HepG2 (cell line): ENCODE results near the gene COPS9. TPM values are rescaled to one million over a fixed set of nuclear protein-coding genes. Genes with fewer than 3 reads are reported as not detected.

Experiments
- ATAC-seq: fragments of 200-7000 bp; cut with Tn5 transposase; 3 replicates; pipeline ENCODE4 v1.9.1; 2020; ENCODE audit warnings: mild to moderate bottlenecking, moderate library complexity
- BruUV-seq: library from RNA; stranded (reverse); fragments of 400-500 nt; replicated peaks from 2 replicates; lab custom pipeline; 2021; lab: Mats Ljungman, UMichigan
- CTCF ChIA-PET: fragments of 300-600 bp; formaldehyde crosslinking; extraction: SDS; loops from one replicate; lab custom pipeline; 2021; ENCODE audit warnings: low total read pairs, inconsistent platforms, low intra/inter-chr PET ratio; lab: Yijun Ruan, JAX
- POLR2A ChIA-PET: fragments of 350-600 bp; sonication (Branson Sonifier 250); formaldehyde crosslinking; loops from one replicate; lab custom pipeline; 2020; ENCODE audit warnings: antibody characterized with exemption, inconsistent platforms; lab: Yijun Ruan, JAX
- DNase-seq: peaks from one replicate; pipeline ENCODE4 v3.0.0-alpha.2; 2015; ENCODE audit warnings: low spot score
- FAIRE-seq: peaks from 3 replicates; lab custom pipeline; 2011; peaks lifted over from hg19 to GRCh38; lab: Jason Lieb, UNC
- H2AFZ ChIP-seq: one replicate; pipeline ENCODE4 v1.6.1; 2011; ENCODE audit warnings: low read length, inconsistent platforms
- H3K27ac ChIP-seq: fragments of 300-600 bp; 3 replicates; pipeline ENCODE4 v1.8.0; 2011; ENCODE audit warnings: mixed run types, mild to moderate bottlenecking, mixed read lengths, low read length, inconsistent platforms; ENCODE audit not compliant: insufficient read depth; ENCODE audit errors: extremely low read length
- H3K27me3 ChIP-seq, 2 experiments: fragments of 200-600 bp in 1 of 2; 2 replicates in 1 of 2; 3 replicates in 1 of 2; pipeline versions ENCODE4 v1.6.0 to v1.8.0; 2011; ENCODE audit warnings: low read length in 2 of 2, mild to moderate bottlenecking in 2 of 2, moderate library complexity in 2 of 2, inconsistent platforms in 1 of 2; ENCODE audit not compliant: insufficient read depth in 2 of 2, control insufficient read depth in 1 of 2
- H3K36me3 ChIP-seq, 2 experiments: fragments of 200-600 bp in 1 of 2; replicated peaks in 1 of 2; 2 replicates in 1 of 2; 3 replicates in 1 of 2; pipeline versions ENCODE4 v1.5.1 to v1.8.0; 2011; ENCODE audit warnings: low read length in 2 of 2, inconsistent platforms in 1 of 2; ENCODE audit not compliant: insufficient read depth in 2 of 2, control insufficient read depth in 1 of 2
- H3K4me1 ChIP-seq: 2 replicates; pipeline ENCODE4 v1.5.1; 2012; ENCODE audit warnings: low read length, inconsistent platforms; ENCODE audit not compliant: insufficient read depth
- H3K4me2 ChIP-seq: 2 replicates; pipeline ENCODE4 v1.6.0; 2011; ENCODE audit warnings: low read depth, low read length, inconsistent platforms
- H3K4me3 ChIP-seq, 3 experiments: fragments of 200-600 bp in 1 of 3; sonication (generic), shearing (Covaris generic) in 1 of 3; replicated peaks in 1 of 3; 2 replicates each; pipeline ENCODE4 v1.5.1; 2011 to 2016; ENCODE audit warnings: low read length in 3 of 3, inconsistent platforms in 2 of 3, low read depth in 2 of 3, mild to moderate bottlenecking in 2 of 3, control low read depth in 1 of 3, mixed read lengths in 1 of 3; ENCODE audit not compliant: insufficient read depth in 1 of 3
- H3K79me2 ChIP-seq: one replicate; pipeline ENCODE4 v1.6.1; 2011; ENCODE audit warnings: low read length, inconsistent platforms; ENCODE audit not compliant: insufficient read depth
- H3K9ac ChIP-seq: 2 replicates; pipeline ENCODE4 v1.6.0; 2011; ENCODE audit warnings: mild to moderate bottlenecking, low read depth, low read length, inconsistent platforms; ENCODE audit not compliant: insufficient read depth
- H3K9me3 ChIP-seq: 2 replicates; pipeline ENCODE4 v1.5.1; 2012; ENCODE audit warnings: mild to moderate bottlenecking, low read length
- H4K20me1 ChIP-seq: 2 replicates; pipeline ENCODE4 v1.6.0; 2011; ENCODE audit warnings: inconsistent platforms, mild to moderate bottlenecking, low read length, moderate library complexity; ENCODE audit not compliant: insufficient read depth
- CBX5 ChIP-seq: sonication (generic); formaldehyde crosslinking; IDR thresholded peaks from 2 replicates; pipeline ENCODE4 v1.4.0; 2020; ENCODE audit warnings: missing genetic modification reagents, borderline replicate concordance
- JARID2 ChIP-seq: sonication (generic); formaldehyde crosslinking; IDR thresholded peaks from 2 replicates; pipeline ENCODE4 v1.8.1; 2023; ENCODE audit warnings: missing genetic modification reagents, inconsistent platforms; ENCODE audit not compliant: insufficient replicate concordance
- MED1 ChIP-seq: sonication (generic); formaldehyde crosslinking; IDR thresholded peaks from 2 replicates; pipeline ENCODE4 v1.4.0; 2020; ENCODE audit warnings: missing genetic modification reagents
- MLX ChIP-seq: IDR thresholded peaks from 2 replicates; pipeline ENCODE4 v1.6.1; 2016
- PAX8 ChIP-seq: sonication (generic); formaldehyde crosslinking; IDR thresholded peaks from 2 replicates; pipeline ENCODE4 v1.8.0; 2022; ENCODE audit warnings: mild to moderate bottlenecking, missing genetic modification reagents, borderline replicate concordance
- REST ChIP-seq, 2 experiments: IDR thresholded peaks; 2 replicates each; pipeline ENCODE4 v1.6.1; 2011 to 2012; ENCODE audit warnings: low read length in 2 of 2, borderline replicate concordance in 1 of 2, low read depth in 1 of 2, mild to moderate bottlenecking in 1 of 2, moderate library complexity in 1 of 2
- ZNF264 ChIP-seq: sonication (generic); formaldehyde crosslinking; IDR thresholded peaks from 2 replicates; pipeline ENCODE4 v1.4.0; 2020; ENCODE audit warnings: missing genetic modification reagents
- ZNF569 ChIP-seq: sonication (generic); formaldehyde crosslinking; IDR thresholded peaks from 2 replicates; pipeline ENCODE4 v1.5.0; 2020; ENCODE audit warnings: mild to moderate bottlenecking, missing genetic modification reagents, moderate library complexity, borderline replicate concordance
- ZNF747 ChIP-seq: sonication (generic); formaldehyde crosslinking; IDR thresholded peaks from 2 replicates; pipeline ENCODE4 v1.8.1; 2023; ENCODE audit warnings: missing genetic modification reagents, mild to moderate bottlenecking, borderline replicate concordance
- ZNF83 ChIP-seq: sonication (generic); formaldehyde crosslinking; IDR thresholded peaks from 2 replicates; pipeline ENCODE4 v1.4.0; 2020; ENCODE audit warnings: missing genetic modification reagents, mild to moderate bottlenecking, borderline replicate concordance
- WGBS: methylation state at CpG from one replicate; pipeline ENCODE4 v1.1.6; 2017; ENCODE audit warnings: low lambda C conversion rate; 5-methylcytosine and 5-hydroxymethylcytosine counted together
- in situ Hi-C: cut with HindIII; loops from 2 replicates; pipeline ENCODE4 v1.10.0; 2017; ENCODE audit warnings: low pct_unique_long_range_greater_than_20kb; ENCODE audit not compliant: extremely low pct_ligation_motif_present
- intact Hi-C: fragments of 100-400 bp; cut with micrococcal nuclease; formaldehyde crosslinking; loops from one replicate; pipeline ENCODE4 v1.10.0; 2022; ENCODE audit not compliant: unreplicated experiment
- polyA plus RNA-seq, 8 experiments: library from polyadenylated mRNA; depleted of rRNA in 3 of 8; stranded (reverse) in 7 of 8; unstranded in 1 of 8; fragments of >200 nt; fragmentation: Illumina TruSeq in 4 of 8; extraction: Trizol in 4 of 8; gene quantifications; 2 replicates each; pipeline versions ENCODE4 v1.2.1 to v1.2.3, GENCODE V29; 2011 to 2016; ENCODE audit warnings: low read depth in 4 of 8, missing spikeins in 1 of 8, mixed read lengths in 1 of 8; ENCODE audit not compliant: insufficient read depth in 1 of 8
- total RNA-seq, 5 experiments: library from RNA; depleted of rRNA; stranded (reverse); fragments of >200 nt; fragmentation: Illumina TruSeq; extraction: Trizol; gene quantifications; 2 replicates each; pipeline ENCODE4 v1.2.3, GENCODE V29; 2016; ENCODE audit warnings: low read depth in 1 of 5
- TF ChIP-seq, protein P1 (sequence below): conservative IDR thresholded peaks from 2 replicates; pipeline ENCODE4 v1.6.1; 2018; ENCODE audit warnings: missing genetic modification reagents

COPS9 gene
- total and polyA plus RNA-seq, 2 of the 13 experiments (the other 11 are each of a cell fraction or from before 2014, with no cell fraction given), result 180 to 247 TPM

- Histone ChIP-seq H3K9me3 (no peaks in the 10 kb centered on the region), H3K79me2 (no peaks in the 10 kb centered on the region), H2AFZ (no peak overlapping the region), H3K9ac (no peak overlapping the region), H3K27me3 (peaks cover 3 to 60% of the 10 kb centered on the region in 2 experiments; a peak in 4 of 5 replicates), H3K4me1 (no peaks in the 10 kb centered on the region), H3K4me3 (no peak overlapping the region), H4K20me1 (no peaks in the 10 kb centered on the region), H3K27ac (no peak overlapping the region), H3K4me2 (no peak overlapping the region), H3K36me3 (no peaks in the 10 kb centered on the region)
- intact Hi-C loops (no loop called here), in situ Hi-C loops (no loop called here)
- POLR2A ChIA-PET, result no interaction called here
- no TSS peak for BruUV-seq
- DNase-seq (no peak), FAIRE-seq (no peak), ATAC-seq (no peak)
- 0% methylated on average over 5 of the region's 5 CpGs for WGBS
- CTCF ChIA-PET, result no interaction called here
- TF ChIP-seq CBX5 (CRISPR knock-in tag) (no peak), MLX (CRISPR knock-in tag) (no peak), JARID2 (no peak), MED1 (no peak), PAX8 (CRISPR knock-in tag) (no peak), ZNF569 (CRISPR knock-in tag) (no peak), ZNF83 (CRISPR knock-in tag) (no peak), ZNF264 (CRISPR knock-in tag) (no peak), REST (IDR thresholded peaks at IDR 0.05; ENCODE audit: borderline replicate concordance in 1 of 2, low read depth in 1 of 2, low read length in 2 of 2) (no peak), ZNF747 (CRISPR knock-in tag) (no peak)
- TF ChIP-seq, protein P1, sequence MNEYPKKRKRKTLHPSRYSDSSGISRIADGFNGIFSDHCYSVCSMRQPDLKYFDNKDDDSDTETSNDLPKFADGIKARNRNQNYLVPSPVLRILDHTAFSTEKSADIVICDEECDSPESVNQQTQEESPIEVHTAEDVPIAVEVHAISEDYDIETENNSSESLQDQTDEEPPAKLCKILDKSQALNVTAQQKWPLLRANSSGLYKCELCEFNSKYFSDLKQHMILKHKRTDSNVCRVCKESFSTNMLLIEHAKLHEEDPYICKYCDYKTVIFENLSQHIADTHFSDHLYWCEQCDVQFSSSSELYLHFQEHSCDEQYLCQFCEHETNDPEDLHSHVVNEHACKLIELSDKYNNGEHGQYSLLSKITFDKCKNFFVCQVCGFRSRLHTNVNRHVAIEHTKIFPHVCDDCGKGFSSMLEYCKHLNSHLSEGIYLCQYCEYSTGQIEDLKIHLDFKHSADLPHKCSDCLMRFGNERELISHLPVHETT (CRISPR knock-in tag), result no peak
These were observed 28.5 kb upstream of the COPS9 start for GRCh38 chr2:240164586-240164985.
